Peyer's patch (tissue), 4 donors: Measurements from ENCODE around the gene EHBP1. TPM values are rescaled to one million over a fixed set of nuclear protein-coding genes. Genes with fewer than 3 reads are reported as not detected.

ENCODE experiments used
- DNase-seq, 3 donors: peaks; one replicate each; pipeline ENCODE4 v3.0.0-alpha.2; 2017 to 2019
- H3K27ac ChIP-seq, 4 donors: fragments of 200-600 bp; sonication (generic); one replicate each; pipeline ENCODE4 v1.5.1; 2016 to 2019
- H3K27me3 ChIP-seq, 2 donors: fragments of 200-600 bp; sonication (generic); one replicate each; pipeline ENCODE4 v1.5.1; 2019
- H3K36me3 ChIP-seq, 3 donors: fragments of 200-600 bp; sonication (generic); one replicate each; pipeline ENCODE4 v1.5.1; 2016 to 2019
- H3K4me1 ChIP-seq, 4 donors: fragments of 200-600 bp; sonication (generic); one replicate each; pipeline ENCODE4 v1.5.1; 2016 to 2019
- H3K4me3 ChIP-seq, 4 donors: fragments of 200-600 bp; sonication (generic); 1 replicate in 3 of 4; 2 replicates in 1 of 4; pipeline ENCODE4 v1.5.1; 2016 to 2019; ENCODE audit warnings: mild to moderate bottlenecking in 1 of 4
- H3K9me3 ChIP-seq, 4 donors: fragments of 200-600 bp; sonication (generic); one replicate each; pipeline ENCODE4 v1.5.1; 2016 to 2019; ENCODE audit warnings: mild to moderate bottlenecking in 1 of 4
- CTCF ChIP-seq, 6 experiments: fragments of 450-650 bp in 4 of 6; fragments of 200-600 bp in 2 of 6; sonication (generic) in 1 of 6; IDR thresholded peaks; one replicate each; pipeline ENCODE4 v1.5.1; 2017 to 2019; ENCODE audit warnings: antibody characterized with exemption in 6 of 6, mild to moderate bottlenecking in 3 of 6, moderate library complexity in 1 of 6
- POLR2A ChIP-seq, 2 donors: fragments of 450-650 bp; IDR thresholded peaks; one replicate each; pipeline ENCODE4 v1.5.1; 2017; ENCODE audit warnings: antibody characterized with exemption in 2 of 2, mild to moderate bottlenecking in 2 of 2, moderate library complexity in 2 of 2
- total RNA-seq, 4 donors: library from RNA; depleted of rRNA; stranded (reverse); fragments of >200 nt; gene quantifications; one replicate each; pipeline ENCODE4 v1.1.0, GENCODE V29; 2016

EHBP1 gene
- total RNA-seq, 4 donors from 2014 or later: 27.1 to 190 (median 60.8) TPM

- H3K27ac ChIP-seq: no peak overlapping the region
- TF ChIP-seq CTCF (IDR thresholded peaks at IDR 0.05) (no peak), POLR2A (IDR thresholded peaks at IDR 0.05) (no peak)
- no peaks in the 10 kb centered on the region for H3K4me1 ChIP-seq
- no peaks in the 10 kb centered on the region for H3K36me3 ChIP-seq
- no peak overlapping the region for H3K4me3 ChIP-seq
- no peaks in the 10 kb centered on the region for H3K9me3 ChIP-seq
- no peak for DNase-seq
- H3K27me3 ChIP-seq: no peaks in the 10 kb centered on the region
Measured at GRCh38 chr2:62661263-62661635, 44.3 kb upstream of the EHBP1 start.

DNA sequence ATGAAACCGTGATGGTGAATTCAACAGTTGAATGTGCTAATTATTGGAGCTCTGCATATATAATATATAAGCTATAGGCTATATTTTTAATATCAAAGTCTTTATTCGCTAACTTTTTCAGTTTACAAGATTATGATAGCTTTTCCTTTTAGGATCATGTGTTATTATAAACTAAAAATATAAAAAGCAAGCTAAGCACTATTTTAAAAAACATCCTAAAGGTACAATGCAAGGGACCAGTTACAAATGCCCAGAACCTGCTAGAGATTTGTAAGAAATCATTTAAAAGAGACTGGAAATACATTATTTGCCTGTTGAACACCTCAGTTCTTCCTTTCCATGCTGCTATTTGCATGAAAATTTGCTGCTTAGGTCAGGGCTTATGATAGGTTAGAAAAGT lies 43.4 kb upstream of the EHBP1 start:
- H3K27me3 ChIP-seq: no peaks in the 10 kb centered on the region
- no peak overlapping the region for H3K27ac ChIP-seq
- no peak overlapping the region for H3K4me3 ChIP-seq
- DNase-seq: no peak
- H3K9me3 ChIP-seq: no peaks in the 10 kb centered on the region
- H3K36me3 ChIP-seq: no peaks in the 10 kb centered on the region
- TF ChIP-seq POLR2A (IDR thresholded peaks at IDR 0.05): no peak
- no peak for TF ChIP-seq CTCF (IDR thresholded peaks at IDR 0.05)
- no peaks in the 10 kb centered on the region for H3K4me1 ChIP-seq

GRCh38 chr2:62662554-62662953 lies 43.0 kb upstream of the EHBP1 start:
- Histone ChIP-seq H3K4me1 (no peaks in the 10 kb centered on the region), H3K27ac (peak overlapping the region in 1 of 4 donors; percentile 37), H3K27me3 (no peaks in the 10 kb centered on the region), H3K9me3 (no peaks in the 10 kb centered on the region), H3K4me3 (no peak overlapping the region), H3K36me3 (no peaks in the 10 kb centered on the region)
- TF ChIP-seq CTCF (IDR thresholded peaks at IDR 0.05) (no peak), POLR2A (IDR thresholded peaks at IDR 0.05) (no peak)
- DNase-seq: no peak

GRCh38 chr2:62663411-62663810 lies 42.1 kb upstream of the EHBP1 start:
- no peak for DNase-seq
- Histone ChIP-seq H3K27ac (peak overlapping the region in 1 of 4 donors; percentile 60), H3K4me3 (no peak overlapping the region), H3K9me3 (no peaks in the 10 kb centered on the region), H3K4me1 (no peaks in the 10 kb centered on the region), H3K36me3 (no peaks in the 10 kb centered on the region), H3K27me3 (no peaks in the 10 kb centered on the region)
- TF ChIP-seq POLR2A (IDR thresholded peaks at IDR 0.05): no peak

DNA sequence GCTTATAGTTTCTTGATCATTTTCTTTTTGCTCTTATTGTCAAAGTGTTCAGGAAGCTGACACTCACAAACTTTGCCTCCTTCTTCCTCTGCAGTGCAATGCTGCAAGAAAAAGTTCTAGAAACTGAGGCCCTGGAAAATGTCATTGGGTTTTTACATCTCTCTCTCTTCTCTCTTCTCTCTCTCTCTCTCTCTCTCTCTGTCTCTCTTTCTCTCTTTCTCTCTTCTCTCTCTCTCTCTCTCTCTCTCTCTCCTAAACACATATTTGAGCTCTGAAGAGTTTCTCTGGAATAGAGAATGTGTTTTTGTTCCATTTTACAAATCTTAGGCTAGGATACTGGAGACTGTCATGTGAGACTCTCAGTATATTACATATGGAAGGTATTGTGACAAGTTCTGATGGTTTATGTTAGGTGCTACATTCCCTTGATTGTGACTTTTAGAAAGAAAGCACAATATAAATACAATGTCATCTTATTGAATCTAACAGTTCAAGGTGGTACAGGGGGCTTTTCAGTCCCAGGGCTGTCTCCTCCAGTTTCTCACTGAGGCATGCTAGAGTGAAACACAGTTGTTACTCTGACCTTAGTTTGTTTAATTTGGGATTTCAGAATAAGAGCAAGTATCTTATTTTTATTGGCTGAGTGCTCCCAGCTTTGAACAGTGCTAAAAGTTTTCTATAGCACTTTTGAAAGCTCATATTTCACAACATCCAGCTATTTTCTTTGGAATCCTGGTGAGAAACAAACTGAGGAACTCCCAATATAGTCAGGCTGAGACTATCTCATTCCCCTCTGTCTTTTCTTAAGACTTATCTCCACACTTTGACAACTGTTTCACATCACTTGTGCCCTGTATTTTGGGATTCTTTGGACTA lies 41.4 kb upstream of the EHBP1 start:
- H3K4me1 ChIP-seq: no peaks in the 10 kb centered on the region

More for the DNA sequence above, 41.4 kb upstream of the EHBP1 start:
- no peaks in the 10 kb centered on the region for H3K36me3 ChIP-seq
- H3K27me3 ChIP-seq: no peaks in the 10 kb centered on the region
- TF ChIP-seq CTCF (IDR thresholded peaks at IDR 0.05): no peak
- no peak for TF ChIP-seq POLR2A (IDR thresholded peaks at IDR 0.05)
- no peak overlapping the region for H3K4me3 ChIP-seq
- peak overlapping the region in 2 of 4 donors; percentile 28 to 60 for H3K27ac ChIP-seq
- no peak for DNase-seq
- no peaks in the 10 kb centered on the region for H3K9me3 ChIP-seq
